Peyer's patch (tissue), 4 donors: ENCODE data around the gene CSMD2.

Source experiments
- CTCF ChIP-seq, 6 experiments: fragments of 450-650 bp in 4 of 6; fragments of 200-600 bp in 2 of 6; sonication (generic) in 1 of 6; IDR thresholded peaks; one replicate each; pipeline ENCODE4 v1.5.1; 2017 to 2019; ENCODE audit warnings: antibody characterized with exemption in 6 of 6, mild to moderate bottlenecking in 3 of 6, moderate library complexity in 1 of 6
- POLR2A ChIP-seq, 2 donors: fragments of 450-650 bp; IDR thresholded peaks; one replicate each; pipeline ENCODE4 v1.5.1; 2017; ENCODE audit warnings: antibody characterized with exemption in 2 of 2, mild to moderate bottlenecking in 2 of 2, moderate library complexity in 2 of 2

- TF ChIP-seq CTCF (IDR thresholded peaks at IDR 0.05) (no peak), POLR2A (IDR thresholded peaks at IDR 0.05) (no peak)
These were observed 290.4 kb downstream of the CSMD2 start for GRCh38 chr1:33874636-33875035.
